NCI-H345 (cell line): ENCODE data around the gene ZFP62.
"Not testable (repeated sequence)": the region's sequence is repeated elsewhere in the genome, so short reads cannot be mapped to it uniquely, and the experiment has no call there.

Source experiments
- DNase-seq: peaks from one replicate; lab custom pipeline; 2025; lab: John Stamatoyannopoulos, UW

ZFP62 gene

DNA sequence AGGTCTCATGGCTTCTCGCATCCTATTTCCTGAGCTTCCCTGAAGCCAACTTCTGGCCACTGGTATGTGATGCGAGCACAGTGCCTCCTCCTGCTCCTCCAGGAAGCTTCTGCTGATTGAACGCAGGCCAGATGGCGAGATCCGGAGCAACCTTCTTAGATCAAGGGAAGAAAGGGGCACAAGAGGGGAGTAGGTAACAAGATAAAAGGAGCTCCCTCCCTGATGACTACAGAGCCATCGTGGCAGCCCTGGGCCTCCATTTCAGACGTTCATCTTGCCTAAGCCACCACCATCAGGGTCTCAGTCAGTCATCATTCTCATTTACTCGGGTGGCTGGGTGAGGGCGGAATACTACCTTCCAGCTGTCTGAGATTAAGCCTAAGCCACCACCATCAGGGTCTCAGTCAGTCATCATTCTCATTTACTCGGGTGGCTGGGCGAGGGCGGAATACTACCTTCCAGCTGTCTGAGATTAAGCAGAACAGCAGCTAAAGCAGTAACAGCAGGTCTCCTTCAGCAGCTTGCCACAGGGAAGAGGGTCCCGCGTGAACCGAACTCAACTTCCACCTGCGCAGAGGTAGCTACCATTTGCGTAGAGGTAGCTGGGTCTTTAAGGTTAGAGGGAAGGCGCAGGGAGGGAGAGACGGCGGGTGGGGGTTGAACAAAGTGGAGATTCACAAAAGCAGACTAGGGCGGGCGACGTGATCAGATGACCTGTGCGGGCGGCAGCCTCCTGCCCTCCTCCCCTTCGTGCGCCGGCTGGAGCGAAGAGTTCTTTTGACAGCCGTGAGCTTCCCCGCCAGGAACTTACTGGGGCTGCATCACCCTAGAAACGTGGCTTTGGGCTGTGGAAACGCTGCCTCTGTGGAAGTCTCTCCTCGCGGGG is 30.6 kb downstream of the ZFP62 start:
- peak; percentile 72 for DNase-seq

- DNase-seq: no peak
Measured at GRCh38 chr5:180829726-180830125, 31.4 kb downstream of the ZFP62 start.

DNA sequence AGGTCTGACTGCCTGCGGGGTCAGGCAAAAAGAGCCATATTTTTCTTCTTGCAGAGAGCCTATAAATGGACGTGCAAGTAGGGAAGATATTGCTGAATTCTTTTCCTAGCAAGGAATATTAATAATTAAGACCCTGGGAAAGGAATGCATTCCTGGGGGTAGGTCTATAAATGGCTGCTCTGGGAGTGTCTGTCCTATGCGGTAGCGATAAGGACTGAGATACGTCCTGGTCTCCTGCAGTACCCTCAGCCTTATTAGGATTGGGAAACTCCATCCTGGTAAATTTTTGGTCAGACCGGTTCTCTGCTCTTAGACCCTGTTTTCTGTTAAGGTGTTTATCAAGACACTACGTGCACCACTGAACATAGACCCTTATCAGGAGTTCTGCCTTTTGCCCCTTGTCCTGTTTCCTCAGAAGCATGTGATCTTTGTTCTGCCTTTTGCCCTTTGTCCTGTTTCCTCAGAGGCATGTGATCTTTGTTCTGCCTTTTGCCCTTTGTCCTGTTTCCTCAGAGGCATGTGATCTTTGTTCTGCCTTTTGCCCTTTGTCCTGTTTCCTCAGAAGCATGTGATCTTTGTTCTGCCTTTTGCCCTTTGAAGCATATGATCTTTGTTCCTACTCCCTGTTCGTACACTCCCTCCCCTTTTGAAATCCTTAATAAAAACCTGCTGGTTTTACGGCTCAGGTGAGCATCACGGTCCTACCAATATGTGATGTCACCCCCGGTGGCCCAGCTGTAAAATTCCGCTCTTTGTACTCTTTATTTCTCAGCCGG is 32.1 kb downstream of the ZFP62 start:
- not testable (repeated sequence) for DNase-seq

DNA sequence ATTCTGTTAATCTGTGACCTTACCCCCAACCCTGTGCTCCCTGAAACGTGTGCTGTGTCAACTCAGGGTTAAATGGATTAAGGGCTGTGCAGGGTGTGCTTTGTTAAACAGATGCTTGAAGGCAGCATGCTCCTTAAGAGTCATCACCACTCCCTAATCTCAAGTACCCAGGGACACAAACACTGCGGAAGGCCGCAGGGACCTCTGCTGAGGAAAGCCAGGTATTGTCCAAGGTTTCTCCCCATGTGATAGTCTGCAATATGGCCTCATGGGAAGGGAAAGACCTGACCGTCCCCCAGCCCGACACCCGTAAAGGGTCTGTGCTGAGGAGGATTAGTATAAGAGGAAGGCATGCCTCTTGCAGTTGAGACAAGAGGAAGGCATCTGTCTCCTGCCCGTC is 33.7 kb downstream of the ZFP62 start:
- not testable (repeated sequence) for DNase-seq

DNA sequence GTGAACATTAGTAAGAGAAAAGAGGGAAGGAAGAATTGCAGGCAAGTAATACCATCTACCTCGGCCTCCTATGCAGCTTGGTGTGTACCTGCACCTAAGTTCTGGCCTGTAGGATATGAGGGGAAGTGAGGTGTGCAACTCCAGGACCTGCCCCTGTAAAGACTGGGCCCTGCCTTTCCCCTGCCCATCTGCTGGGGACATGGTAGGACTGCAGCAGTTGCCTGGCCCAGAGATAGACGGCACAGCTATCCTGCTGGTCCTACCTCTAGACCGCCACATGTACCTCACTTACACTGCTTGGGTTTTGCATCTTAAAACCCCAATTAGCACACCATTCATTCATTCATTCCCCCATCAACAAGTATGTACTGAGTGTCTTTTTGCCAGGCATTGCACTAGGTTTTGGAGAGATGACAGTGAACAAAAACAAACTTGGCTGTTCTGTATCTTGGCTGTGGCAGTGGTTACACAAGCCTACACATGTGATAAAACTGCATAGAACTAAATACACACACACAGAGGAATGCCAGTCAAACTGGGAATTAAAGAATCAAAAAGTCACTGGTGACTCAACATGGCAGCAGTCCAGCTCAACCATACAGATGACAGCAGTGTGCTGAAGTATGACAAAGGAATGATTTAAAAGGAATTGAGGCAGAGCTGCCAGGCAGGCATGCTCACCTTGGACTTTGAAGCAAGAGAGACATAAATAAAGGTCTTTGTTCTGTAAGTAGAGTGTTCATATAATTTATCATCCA is 35.1 kb downstream of the ZFP62 start:
- DNase-seq: no peak

DNA sequence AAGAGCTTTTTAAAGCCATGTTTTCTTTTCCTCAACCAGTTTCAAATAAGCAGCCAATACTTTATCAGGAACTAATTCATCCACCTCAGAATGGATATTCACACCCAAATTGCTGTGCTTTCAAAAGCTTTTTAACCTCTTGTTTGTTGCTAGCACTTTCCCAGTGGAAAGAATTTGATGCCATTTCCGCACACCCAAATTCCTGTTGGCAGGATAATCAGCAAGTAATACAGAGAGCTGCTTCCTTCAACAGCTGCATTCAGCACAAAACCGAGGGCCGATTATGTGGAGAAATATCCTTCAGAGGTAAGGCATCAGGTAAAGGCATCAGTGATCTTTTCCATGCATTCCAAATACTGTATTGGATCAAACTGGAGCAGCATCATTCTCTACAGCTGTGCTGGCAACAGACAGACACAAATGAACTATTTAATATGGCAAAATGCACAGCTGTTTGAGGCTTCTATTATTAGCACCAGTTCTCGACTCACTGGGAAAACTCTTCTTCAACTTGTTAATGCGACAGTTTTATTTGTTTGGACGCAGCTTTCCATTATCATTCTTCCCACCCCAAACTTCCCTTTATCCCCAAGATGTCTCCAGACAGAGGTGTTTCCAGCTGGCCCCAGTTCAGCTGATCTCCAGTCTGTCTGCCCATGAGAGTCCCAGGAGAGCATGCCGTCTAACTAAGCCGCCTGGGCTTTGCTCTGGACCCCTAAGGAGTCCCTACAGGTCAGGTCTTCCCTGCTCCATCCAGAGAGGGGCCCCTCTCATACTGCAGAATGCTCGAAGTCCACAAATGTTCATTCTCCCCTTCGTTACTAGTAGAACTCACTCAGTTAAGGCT is 36.2 kb downstream of the ZFP62 start:
- no peak for DNase-seq

DNA sequence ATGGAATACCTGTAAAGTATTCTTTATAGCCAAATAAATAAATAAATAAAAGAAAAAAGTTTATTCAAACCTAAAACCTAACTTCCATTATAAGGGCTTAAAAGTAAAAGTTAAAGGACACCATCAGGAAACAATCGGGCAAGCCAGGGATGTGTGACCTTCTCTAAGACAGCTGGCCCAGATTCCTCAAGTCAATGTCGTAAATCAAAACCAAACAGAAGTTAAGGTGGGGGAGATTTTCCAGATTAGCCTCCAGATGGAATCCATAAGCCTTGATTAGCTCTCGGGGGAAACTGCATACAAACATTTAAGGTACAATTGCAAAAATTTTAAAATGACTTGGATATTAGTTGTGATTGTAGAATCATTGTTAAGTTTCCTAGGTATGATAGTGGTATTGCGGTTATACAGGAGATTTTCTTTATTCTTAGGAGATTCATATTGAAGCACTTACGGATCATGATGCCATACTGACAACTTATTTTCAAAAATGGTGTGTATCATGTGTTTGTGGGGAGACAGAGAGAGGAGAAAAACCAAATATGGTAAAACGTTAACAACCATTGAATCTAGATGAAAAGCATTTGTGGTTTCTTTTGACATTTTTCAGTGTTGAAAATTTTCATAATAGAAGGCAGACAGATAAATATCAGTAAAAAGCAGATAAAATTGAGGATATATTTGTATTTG is 37.0 kb downstream of the ZFP62 start:
- DNase-seq: no peak

DNA sequence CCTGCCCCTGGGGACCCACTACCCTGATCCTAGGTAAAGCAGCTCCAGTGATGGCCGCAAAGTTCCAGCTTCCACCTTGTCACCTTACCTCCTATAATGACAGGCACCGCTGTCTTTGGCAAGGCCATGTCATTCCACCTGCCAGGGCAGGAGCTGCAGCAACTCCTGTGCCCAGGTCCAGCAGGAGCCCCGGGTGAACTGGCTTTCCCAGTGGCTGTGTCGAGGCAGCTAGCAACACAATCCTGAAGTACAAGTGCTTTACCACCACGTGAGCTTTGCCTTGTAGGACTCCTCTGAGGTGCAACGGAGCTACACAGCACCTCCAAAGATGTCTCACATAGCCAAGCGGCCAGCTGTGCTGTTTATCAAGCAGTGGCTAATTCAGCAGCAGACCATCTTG is 37.7 kb downstream of the ZFP62 start:
- no peak for DNase-seq

DNA sequence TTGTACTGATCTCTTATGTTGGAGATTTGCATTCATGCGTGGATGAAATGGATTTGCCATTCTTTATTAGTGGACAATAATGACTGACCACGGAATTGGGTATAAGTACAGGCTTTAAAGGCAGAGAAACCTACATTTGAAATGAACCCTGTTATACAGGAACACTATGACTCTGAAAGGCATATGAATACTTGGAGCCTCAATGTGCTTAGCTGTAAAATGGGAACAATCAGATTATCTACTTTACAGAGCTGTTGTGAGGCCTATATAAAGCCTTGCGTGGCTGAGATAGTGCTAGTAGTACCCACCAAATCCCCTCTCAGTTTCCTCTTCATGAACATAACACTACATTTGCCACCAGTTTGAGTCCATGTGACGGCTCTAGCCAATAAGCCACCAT is 39.5 kb downstream of the ZFP62 start:
- no peak for DNase-seq

GRCh38 chr5:180820788-180821321 is 40.2 kb downstream of the ZFP62 start:
- DNase-seq: peak; percentile 23

DNA sequence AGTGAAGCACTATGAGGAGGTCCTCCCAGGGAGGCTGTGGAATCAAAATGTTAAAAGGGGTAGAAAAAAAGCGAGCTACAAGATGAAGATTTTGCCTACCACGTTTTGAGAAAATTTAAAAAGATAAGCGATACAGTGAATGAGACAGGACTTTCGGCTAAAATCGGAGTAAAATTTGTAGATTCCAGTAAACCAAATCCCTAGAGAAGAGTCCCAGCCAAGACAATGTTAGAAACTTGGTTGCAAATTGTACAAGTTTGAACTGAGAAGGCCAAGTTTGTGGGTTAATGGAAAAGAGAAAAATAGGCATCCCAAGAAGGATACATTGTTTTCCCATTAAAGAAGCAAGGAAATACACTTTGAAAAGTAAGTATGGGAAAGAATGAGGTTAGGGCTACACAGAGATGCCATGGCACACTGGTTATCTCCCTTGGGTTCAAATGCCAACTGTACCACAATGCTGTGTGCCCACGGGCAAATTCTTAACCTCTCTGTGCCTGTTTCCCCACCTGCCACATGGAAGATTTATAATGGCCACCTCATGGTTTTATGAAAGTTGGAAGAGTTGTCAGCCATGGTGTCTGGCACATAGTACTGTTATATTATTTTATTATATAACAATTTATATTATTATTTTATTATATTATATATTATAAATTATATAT is 42.3 kb downstream of the ZFP62 start:
- no peak for DNase-seq

GRCh38 chr5:180817893-180818674 is 43.0 kb downstream of the ZFP62 start:
- no peak for DNase-seq

DNA sequence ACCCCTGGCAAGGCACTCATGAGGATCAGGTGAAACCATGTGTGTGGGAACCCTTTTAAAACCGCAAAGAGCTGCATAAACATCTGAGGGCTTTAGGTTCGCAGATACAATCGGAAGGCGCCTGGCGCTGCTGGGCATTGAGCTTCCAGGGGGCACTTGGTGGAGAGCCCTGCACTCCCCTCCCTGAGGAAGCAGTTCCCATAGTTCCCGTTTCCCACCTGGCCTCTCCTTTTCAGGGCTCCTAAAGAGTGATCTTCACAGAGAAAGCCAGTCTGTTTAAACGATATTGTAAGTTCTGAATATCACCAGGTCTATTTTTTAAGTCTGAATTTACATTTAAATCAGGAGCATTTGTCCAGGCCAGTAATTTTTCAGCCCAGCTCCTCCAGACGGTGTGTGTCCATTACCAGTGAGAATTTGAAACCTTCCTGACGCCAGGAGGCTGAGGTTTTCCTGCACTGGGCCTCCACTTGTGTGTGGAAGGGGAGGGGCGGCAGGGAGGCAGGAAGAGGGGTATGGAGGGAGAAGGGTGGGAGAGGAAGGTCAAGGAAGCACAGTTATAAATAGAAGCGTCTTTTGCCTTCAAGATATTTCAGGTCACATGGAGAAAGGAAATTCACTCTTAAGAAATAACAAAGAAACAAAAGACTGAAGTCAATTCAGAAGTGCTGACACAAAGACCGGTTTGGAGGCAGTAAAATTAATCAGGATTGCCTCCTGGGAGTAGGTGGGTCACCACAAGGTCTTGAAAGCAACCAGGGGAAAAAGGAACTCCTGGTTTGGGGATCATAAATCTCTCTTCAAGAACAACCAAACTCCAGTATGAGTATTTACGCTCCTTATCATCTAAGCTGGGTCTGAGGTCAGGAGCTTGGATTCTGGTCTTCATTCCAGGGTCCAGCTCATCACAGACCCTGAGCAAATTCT is 44.2 kb downstream of the ZFP62 start:
- DNase-seq: no peak

- no peak for DNase-seq
Measured at GRCh38 chr5:180815293-180815917, 45.7 kb downstream of the ZFP62 start.

GRCh38 chr5:180813420-180813819 is 47.7 kb downstream of the ZFP62 start:
- no peak for DNase-seq

DNA sequence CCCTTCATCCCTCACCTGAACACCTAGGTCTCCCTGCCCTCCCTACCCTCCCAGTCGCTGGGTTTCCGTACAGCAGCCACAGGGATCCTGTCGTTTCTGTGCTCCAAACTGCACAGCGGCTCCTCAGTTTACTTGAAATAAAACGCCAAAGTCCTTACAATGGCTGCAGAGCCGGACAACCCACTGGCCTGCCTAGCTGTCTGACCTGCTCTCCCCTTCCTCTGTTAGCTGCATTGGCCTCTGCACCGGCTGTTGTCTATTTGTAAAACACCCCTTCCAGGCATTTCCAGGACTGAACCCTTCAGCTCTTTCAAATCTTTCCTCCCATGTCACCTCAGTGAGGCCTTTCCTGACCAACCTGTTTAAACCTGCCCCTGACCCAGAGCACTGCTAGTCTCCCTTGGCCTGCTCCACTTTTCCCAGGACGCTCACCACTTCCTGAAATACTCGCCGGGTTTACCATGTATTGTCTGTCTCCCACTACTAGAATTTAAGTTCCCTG is 49.4 kb downstream of the ZFP62 start:
- no peak for DNase-seq

GRCh38 chr5:180810959-180811622 is 50.0 kb downstream of the ZFP62 start:
- no peak for DNase-seq
